ENCODE measurements around the gene C1S.

C1S gene

DNA sequence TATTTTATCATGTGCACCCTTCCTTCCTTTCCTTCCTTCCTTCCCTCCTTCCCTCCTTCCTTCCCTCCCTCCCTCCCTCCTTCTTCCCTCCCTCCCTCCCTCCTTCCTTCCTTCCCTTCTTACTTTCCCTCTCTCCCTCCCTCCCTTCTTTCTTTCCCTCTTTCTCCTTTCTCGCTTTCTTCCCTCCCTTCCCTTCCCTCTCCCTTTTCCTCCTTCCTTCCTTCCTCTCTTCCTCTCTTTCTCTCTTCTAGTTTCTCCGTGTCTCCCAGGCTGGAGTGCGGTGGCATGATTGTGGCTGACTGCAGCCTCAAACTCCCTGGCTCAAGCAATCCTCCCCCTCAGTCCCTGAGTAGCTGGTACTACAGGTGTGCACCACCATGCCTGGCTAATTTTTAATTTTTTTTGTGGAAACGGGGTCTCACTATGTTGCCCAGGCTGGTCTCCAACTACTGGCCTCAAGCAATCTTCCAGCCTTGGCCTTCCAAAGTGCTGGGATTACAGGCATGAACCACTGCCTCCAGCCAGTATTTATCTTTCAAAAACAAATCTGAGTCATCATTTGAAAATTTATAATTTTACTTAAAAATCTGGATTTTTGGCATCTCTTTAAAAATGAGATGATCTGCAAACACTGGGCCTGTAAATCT, 40.7 kb downstream of the C1S start:
- in situ Hi-C loops (cut with HindIII; ENCODE audit: low sequenced_read_pairs) = no loop called here

DNA sequence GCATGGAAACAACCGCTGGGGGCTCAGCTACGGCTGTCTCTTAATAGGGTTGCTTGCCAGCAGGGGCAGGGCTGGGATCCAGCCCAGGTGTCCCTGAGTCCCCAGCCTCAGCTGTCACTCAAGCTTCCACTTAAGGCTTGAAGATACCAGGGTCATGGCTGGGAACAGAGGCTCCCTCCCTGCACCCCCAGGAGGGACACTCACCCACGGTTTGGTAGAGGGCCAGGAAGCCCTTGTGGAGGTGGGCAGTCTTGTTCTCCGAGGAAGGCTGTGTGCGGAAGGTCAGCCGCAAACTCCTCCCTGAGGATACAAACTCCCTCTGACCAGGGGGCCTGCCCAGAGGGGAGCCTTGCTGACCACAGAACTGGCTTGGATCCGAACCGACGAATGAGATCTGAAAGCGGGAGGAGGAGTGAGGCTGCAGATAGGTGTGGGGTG, 41.2 kb downstream of the C1S start:
- in situ Hi-C loops (cut with HindIII; ENCODE audit: low sequenced_read_pairs) = no loop called here

DNA sequence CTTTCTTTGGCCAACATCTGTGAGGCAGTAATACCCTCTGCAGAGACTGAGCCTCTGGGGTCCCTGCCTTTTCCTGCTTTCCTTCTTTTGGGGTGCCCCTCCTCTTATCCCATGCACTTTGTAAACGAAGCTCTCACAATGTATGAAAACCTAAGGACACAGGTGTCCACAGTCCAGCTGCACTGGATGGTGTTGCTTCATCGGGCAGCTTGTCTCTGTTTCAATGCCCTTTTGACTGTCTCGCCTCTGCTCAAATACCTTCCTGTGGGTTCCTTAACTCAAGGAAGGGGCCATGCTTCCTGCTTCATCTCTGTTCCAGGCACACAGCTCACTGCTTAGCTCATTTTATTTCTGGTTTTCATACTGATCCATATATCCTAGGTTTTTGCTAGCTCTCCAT, 42.1 kb downstream of the C1S start:
- in situ Hi-C loops (cut with HindIII; ENCODE audit: low sequenced_read_pairs) = no loop called here

DNA sequence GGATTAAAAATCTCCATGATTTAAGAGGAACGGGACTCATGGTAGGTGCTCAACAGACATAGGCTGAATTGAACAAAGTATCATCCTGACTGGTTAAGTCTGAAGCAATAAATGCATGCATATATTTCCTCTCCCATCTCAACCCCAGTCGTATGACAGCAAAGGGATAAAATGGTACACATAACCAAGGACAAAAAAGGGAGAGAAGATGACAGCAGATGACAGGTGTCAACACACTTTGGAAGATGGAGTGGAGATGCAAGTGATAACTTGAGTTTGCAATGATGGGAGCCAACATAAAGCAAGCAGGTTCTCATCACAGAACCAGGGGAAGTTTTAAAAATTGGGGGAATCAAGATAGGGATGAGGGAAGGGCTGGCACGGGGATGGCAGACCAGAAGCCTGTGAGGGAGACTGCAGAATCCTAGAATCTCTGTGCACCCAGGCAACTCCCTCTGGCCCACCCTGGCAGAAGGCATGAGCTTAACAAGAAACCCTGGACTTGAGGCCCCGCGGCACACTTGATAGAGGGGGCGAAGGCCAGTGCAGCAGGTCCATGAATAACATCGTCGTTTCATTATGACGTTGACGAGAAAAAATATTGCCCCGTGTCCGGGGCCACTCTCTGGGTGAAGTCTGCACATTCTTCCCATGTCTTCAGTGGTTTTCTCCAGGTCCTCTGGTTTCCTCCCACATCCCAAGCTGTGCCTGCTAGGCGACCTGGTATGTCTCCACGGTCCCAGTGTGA, 43.5 kb downstream of the C1S start:
- in situ Hi-C loops (cut with HindIII; ENCODE audit: low sequenced_read_pairs) = no loop called here

DNA sequence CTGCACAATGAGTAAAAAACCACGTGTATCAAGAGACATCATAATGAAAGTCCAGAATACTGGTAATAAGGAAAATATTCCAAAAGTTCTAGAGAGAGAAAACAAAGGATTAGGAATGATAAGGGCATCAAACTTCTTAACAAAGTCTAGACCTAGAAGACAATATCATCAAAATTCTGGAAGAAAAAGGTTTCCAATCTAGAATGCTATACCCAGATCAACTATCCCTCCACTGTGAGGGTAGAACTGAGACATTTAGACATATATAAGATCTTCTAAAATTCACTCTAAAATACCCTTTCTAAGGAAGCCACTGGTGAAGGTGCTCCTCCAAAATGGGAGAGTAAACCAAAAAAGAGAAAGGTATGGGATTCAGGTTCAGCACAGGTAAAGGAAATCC, 45.6 kb downstream of the C1S start:
- in situ Hi-C loops (cut with HindIII; ENCODE audit: low sequenced_read_pairs) = loop anchor here (5.0 kb wide), 2 partner anchors 46 to 49 kb away; no protein-coding TSS in a partner anchor

DNA sequence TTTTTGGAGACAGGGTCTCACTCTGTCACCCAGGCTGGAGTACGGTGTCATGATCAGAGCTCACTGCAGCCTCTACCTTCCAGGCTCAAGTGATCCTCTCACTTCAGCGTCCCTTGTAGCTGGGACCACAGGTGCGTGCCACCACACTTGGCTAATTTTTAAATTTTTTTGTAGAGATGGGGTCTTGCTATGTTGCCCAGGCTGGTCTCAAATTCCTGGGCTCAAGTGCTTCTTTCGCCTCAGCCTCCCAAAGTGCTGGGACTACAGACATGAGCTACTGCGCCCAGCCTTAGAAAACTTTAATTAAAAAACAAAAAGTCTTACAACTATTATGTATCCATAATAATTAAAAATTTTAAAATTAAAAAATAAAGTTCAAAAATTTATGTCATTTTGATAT, 46.7 kb downstream of the C1S start:
- in situ Hi-C loops (cut with HindIII; ENCODE audit: low sequenced_read_pairs) = loop anchor here (5.0 kb wide), 2 partner anchors 45 to 50 kb away; no protein-coding TSS in a partner anchor

DNA sequence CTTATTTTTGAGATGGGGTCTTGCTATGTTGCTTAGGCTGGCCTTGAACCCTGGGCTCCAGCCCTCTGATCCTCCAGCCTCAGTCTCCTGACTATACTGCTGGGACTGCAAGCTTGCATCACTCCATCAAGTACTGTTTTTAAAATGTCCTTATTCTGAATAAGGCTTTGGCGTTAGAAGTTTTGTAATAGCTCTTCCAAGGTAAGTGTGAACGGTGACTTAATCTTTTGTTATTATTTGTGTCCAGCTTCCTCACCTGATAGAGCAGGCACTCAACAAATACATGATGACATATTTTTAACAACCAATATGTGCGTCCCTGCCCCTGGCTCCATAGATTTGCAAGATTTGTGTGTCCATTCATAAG, 47.1 kb downstream of the C1S start:
- in situ Hi-C loops (cut with HindIII; ENCODE audit: low sequenced_read_pairs) = loop anchor here (5.0 kb wide), 2 partner anchors 45 to 50 kb away; no protein-coding TSS in a partner anchor

DNA sequence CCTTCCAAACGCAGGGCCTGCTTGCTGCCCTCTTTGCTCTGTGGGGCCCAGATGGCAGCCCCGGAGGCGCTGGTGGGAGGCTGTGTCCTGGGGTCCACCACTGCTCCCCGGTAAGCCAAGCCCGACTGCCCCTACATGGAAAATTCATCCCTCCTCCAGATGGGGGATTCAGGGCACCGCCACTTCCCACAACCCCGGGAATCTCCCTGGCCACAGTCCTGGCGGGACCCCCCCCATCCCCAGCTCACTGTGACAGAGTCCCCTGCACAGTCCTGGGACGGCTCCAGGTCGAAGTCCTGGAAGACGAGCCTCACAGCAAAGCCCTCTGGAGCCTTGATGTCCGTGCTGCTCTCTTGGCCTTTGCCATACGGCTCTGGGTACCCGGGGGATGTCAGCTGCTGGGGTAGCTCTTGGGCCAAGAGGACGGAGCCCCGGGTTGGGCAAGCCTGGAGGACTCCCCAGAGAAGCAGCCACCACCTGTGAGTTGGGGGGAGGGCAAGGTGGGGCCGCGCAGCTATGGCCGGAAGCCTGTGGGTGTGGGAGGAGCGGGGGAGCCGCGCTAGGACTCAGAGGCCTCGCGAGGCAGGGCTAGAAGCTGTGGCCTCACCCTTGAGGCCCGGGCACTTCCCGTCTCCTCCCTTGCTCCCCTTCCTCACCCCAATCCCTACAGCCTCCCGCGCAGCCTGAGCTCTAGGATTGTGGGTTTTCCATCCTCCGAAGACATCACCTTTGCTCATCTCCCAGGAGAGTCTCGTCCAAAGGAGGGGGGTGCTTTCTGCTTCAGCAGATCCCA, 47.7 kb downstream of the C1S start:
- in situ Hi-C loops (cut with HindIII; ENCODE audit: low sequenced_read_pairs) = loop anchor here (5.0 kb wide), 2 partner anchors 44 to 51 kb away; no protein-coding TSS in a partner anchor

DNA sequence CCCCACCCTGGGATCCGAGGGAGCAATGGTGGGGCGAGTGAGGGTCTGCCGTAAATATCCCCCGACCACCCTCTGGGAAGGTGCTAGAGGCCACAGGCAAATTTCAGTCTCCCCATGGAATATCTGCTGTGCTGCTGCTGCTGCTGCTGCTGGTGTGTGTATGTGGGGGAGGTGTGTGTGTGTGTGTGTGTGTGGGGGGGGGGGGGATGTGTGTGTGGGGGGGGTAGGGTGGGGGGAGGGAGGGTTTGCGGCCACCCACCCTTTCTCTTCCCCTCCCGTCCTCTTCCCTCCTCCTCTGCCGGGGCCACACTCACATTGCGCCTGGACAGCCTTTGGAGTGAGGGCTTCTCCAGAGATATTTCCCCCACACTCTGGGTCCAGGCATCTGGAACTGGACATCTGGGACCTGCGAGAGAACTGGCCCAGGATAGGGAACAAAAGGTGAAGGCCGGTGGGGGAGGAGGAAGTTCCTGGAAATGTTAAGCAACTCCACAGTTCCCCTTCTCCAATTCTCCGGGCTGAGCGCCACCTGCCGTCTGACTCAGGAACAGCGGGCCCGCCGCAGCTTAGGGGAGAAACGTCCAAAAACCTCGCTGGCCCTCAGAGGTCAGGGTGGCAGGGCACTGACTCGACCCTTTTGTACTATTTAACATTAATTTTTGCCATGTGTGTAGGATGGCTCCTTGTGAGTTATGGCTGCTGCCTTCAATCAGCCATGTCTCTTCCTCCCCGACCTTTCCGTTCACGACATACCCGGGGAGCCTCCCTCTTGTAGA, 48.5 kb downstream of the C1S start, which contains the start of gene C1RL:
Gene C1RL (minus strand): TSS at position 419 of the 776 bp plus-strand sequence. CDS start 34 bp downstream, at position 385.
- in situ Hi-C loops (cut with HindIII; ENCODE audit: low sequenced_read_pairs) = loop anchor here (5.0 kb wide), 2 partner anchors 43 to 52 kb away; no protein-coding TSS in a partner anchor

DNA sequence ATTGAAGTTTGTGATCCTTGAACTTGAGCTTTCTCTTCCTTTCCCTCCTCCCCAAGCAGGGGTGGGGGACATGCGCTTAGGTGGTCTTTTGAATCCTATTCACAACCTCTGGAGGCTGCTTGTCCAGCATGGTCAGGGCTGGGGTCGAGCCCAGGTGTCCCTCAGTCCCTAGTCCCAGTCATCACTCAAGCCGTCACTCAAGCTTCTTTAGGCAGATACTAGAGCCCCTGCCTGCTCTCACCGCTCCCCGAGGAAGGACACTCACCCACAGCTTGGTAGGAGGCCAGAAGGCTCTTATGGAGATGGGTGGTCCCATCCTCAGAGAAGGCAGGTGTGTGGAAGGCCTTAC, 49.0 kb downstream of the C1S start:
- in situ Hi-C loops (cut with HindIII; ENCODE audit: low sequenced_read_pairs) = loop anchor here (5.0 kb wide), 2 partner anchors 43 to 52 kb away; no protein-coding TSS in a partner anchor

DNA sequence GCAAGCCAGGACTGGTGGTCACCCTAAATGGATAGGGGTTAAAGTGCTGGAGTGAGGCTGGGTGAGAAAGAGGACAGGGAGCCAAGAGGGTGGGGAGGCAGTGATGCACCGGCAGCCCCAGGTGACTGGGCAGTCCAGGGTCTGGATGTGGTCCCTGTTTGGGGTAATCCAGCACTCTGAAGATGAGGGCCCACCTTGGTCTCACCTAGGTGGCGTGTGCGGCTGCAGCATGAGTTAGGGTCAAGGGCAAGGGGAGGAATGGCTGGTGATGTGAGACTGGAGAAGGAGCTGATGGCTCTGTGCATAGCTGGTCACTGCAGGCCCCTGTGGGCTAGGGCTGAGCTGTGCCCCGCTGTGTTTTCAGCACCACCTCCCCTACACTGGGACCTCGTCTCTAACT, 50.1 kb downstream of the C1S start:
- in situ Hi-C loops (cut with HindIII; ENCODE audit: low sequenced_read_pairs) = no loop called here

DNA sequence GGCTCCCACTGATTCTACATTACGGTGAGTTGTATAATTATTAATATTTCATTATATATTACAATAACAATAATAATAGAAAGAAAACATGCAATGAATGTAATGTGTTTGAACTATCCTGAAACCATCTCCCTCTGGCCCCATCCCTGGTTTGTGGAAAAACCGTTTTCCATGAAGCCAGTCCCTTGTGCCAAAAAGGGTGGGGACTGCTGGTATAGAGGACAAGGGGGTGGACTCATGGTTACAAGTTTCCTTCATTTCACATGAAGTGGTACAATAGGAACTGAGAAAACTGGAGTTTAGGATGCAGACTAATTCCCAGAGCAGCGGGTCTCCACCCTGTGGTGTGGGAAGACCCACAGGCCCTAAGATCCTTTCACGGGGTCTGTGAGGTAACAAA, 51.5 kb downstream of the C1S start:
- in situ Hi-C loops (cut with HindIII; ENCODE audit: low sequenced_read_pairs) = no loop called here

DNA sequence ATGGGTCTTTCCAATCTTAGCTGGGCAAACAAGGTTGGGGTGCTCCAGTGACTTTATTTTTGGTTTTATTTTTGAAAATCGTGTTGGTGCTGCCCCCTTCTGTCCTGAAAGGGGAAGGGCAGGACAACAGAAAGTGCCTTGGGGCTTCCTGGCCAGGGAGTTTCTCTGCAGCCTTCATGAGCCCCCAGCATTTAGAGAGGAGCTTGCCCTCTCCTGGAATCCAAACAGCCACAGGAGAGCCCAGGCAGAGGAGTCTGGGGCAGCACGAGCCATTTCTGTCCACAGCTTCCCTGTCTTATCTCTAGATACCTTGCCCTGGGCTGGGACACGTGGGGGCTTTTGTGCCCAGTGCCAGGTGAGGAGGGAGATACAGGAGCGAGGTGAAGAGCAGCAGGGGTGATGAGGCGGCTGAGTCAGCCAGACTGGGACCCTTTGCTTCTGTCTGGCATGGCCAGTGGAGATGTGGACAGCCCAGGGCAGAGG, 52.9 kb downstream of the C1S start:
- in situ Hi-C loops (cut with HindIII; ENCODE audit: low sequenced_read_pairs) = no loop called here

DNA sequence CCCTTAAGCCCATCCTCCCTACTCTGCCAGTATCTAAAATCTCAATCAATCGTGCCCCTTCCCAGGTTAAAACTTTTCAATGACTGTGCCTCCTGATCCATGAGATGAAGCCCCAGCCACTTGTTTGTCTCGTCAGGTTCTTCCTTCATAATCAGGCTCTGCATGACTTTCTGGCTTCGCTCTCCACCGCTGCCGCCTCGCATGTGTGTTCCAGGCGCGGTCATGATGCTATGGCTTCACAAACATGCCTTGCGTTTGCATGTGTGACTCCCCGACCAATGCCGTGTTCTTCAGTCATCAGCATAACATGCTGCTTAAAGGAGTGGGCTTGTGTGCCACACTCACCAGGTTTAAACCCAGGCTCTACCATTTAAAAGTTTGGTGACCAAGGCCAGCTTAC, 53.5 kb downstream of the C1S start:
- in situ Hi-C loops (cut with HindIII; ENCODE audit: low sequenced_read_pairs) = no loop called here

DNA sequence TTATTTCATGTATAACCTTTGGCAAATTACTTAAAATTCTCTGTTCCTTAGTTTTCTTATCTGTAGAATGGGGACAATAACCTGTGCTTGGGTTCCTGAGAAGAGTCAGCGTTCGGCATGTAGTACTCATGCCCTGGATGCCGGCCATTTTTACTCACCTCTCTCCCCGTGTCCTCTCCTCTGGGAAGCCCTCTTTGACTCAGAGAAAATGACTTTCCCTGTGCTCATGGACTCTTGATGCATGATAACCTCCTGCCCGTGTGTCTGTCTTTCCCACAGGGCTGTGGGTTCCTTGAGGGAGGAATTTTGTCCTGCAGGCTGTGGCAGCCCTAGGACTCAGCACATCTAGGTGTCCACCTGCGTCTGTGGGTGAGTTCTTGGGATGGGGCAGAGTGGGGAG, 54.3 kb downstream of the C1S start:
- in situ Hi-C loops (cut with HindIII; ENCODE audit: low sequenced_read_pairs) = no loop called here

DNA sequence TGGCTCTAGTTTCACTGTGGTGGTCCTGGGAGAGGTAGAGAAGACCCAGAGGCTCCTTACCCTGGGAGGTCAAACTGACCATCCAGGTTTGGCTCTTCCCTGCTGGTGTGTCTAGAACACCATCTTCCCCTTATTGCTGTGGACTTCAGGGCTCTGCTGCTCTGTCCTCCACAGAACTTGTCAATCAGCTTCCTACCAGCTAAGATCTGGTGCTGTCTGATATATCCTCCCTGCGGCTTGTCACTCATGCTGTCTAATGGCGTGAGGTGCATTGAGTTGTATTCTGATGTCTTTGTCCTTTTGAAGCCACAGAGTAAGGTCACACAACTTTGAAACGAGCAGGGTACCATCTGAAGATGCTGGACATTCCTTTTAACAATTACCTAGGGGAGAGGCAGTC, 55.7 kb downstream of the C1S start:
- in situ Hi-C loops (cut with HindIII; ENCODE audit: low sequenced_read_pairs) = no loop called here

DNA sequence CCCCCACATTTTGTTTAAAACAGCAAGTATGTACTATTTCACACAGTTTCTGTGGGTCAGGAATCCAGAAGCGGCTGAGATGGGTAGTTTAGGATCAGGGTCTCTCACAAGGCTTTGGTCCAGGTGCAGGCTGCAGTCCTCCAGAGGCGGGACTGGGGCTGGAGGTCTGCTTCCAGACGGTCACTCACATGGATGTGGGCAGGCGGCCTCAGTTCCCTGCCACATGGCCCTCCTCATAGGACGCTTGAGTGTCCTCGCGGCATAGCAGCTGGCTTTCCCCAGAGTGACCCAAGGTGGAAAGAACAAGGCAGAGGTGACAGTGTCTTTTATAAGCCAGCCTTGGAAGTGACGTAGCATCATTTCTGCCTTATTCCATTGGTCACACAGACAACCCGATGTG, 56.4 kb downstream of the C1S start:
- in situ Hi-C loops (cut with HindIII; ENCODE audit: low sequenced_read_pairs) = no loop called here

DNA sequence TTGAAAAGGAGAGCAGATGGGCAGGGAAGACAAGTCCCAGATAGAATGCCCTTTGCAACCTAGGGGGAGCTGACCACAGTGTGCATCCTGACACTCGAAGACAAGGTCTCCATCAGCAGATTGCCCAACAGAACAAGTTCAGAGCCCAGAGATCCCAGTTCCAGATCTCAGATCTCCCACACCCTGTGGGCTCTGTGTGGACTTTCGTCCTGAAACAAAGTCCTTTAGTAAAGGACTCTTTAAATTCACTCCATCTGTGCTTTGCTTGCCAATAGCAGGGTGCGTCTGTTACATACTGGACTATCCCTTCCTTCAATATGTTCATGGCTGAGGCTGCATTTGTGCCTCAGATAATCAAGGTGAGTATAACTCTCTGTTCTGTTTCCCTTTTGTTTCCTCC, 57.2 kb downstream of the C1S start:
- in situ Hi-C loops (cut with HindIII; ENCODE audit: low sequenced_read_pairs) = no loop called here

DNA sequence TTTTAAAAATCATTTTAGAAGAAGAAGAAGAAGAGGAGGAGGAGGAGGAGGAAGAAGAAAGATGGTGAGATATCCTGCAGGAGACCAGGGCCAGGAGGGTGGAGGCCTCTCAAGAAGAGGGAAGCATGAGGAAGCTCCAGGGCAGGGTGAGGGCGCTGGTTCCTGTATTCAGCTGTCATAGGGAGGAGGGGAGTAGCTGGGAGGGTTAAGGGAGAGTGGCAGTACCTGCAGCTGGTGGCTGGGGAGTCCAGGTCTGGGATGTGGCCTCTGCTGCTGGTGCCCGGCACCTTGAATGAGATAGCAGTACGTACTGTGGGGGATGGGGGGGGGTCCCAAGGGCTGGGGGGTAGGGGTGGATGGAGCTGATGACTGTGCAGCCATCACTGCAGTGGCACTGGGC, 58.4 kb downstream of the C1S start:
- in situ Hi-C loops (cut with HindIII; ENCODE audit: low sequenced_read_pairs) = no loop called here

DNA sequence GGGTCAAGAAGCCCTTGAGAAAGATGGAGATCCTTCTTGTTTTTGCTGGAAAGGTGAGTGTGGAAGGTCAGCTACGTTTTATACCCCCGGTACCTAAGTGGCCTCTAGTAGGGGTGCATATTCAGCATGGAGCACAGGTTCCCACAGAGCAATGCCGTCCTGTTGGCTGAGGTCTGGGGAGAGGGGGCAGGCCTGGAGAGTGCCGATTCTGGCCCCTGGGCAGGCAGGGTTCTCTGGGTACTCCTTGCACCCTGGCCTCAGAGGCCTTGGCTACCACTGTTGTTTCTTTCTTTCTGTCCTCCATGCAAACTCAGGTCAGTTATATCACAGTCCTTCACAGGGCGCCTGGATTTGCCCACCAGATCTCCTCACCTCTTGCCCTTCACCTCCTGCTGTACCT, 59.6 kb downstream of the C1S start:
- in situ Hi-C loops (cut with HindIII; ENCODE audit: low sequenced_read_pairs) = no loop called here

All from endothelial cell of hepatic sinusoid (primary cell).